ENCODE data around the gene RGL3.
A peak's percentile ranks its signal among the peaks of the same experiment; 100 is the strongest.
"Not testable (repeated sequence)": the region's sequence is repeated elsewhere in the genome, so short reads cannot be mapped to it uniquely, and the experiment has no call there.

The RGL3 gene

DNA sequence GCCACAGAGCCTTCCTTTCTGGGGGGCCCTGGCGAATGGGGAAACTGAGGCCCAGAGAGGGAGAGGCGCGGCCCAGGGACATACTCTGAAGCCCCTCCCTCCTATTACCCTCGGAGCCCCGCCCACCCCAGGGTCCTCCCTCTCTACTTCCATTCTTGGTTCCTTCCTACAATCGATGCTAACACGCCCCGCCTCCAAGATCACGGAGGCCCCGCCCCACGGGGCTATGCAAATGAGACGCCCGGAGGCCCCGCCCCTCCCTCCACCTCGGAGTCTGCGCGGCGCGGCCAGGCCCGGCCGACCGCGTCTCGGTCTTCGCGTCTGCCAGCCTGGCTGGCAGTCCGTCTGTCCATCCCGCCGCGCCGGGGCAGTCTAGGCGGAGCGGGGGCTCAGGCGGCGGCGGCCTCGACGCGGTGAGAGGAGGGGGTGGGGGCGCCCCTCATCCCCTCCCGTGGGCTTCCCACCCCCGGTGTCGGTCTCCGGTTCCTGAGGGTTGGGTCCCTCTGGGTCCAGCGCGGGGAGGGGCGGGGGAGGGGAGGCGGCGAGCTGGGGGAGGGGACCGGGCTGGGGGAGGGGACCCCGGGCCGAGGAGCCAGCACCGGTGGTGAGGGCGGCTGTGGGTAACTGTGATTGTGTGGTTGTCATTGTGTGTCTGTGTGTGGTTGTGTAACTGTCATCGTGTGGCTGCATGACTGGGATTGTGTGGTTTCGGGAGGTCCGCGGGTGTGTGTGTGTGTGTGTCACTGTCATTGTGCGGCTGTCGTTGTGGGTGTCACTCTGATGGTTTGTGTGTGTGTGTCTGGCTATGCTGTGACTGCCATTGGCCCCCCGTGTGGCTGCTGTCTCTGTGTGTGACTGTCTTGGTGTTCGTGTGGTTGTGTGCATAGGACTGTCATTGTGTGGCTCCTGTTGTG is 63.7 kb downstream of the RGL3 start, which contains the start of gene PLPPR2:
TSS of gene PLPPR2 (plus strand) at position 273 of the 914 bp plus-strand sequence. CDS start 2,242 bp downstream, outside the sequence.
- TF ChIP-seq, protein P1, sequence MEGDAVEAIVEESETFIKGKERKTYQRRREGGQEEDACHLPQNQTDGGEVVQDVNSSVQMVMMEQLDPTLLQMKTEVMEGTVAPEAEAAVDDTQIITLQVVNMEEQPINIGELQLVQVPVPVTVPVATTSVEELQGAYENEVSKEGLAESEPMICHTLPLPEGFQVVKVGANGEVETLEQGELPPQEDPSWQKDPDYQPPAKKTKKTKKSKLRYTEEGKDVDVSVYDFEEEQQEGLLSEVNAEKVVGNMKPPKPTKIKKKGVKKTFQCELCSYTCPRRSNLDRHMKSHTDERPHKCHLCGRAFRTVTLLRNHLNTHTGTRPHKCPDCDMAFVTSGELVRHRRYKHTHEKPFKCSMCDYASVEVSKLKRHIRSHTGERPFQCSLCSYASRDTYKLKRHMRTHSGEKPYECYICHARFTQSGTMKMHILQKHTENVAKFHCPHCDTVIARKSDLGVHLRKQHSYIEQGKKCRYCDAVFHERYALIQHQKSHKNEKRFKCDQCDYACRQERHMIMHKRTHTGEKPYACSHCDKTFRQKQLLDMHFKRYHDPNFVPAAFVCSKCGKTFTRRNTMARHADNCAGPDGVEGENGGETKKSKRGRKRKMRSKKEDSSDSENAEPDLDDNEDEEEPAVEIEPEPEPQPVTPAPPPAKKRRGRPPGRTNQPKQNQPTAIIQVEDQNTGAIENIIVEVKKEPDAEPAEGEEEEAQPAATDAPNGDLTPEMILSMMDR (IDR thresholded peaks at IDR 0.05; ENCODE audit: low read length, missing control alignments): no peak
- peak; percentile 86 for DNase-seq (ENCODE audit: low read depth)
- peak within 1 kb of the TSS; percentile 81 for H3K4me3 ChIP-seq (replicated peaks; ENCODE audit: low read depth, low read length)

DNA sequence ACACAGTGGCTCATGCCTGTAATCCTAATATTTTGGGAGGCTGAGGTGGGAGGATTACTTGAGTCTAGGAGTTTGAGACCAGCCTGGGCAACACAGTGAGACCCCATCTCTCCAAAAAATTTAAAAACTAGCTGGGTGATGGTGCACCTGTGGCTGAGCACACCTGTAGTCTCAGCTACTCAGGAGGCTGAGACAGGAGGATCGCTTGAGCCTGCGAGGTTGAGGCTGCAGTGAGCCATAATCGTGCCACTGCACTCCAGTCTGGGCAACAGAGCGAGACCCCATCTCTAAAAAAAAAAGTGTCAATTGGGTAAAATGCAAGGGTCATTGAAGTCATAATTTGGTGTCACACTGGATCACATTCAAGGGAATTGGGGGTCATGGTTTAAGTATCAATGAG is 65.0 kb downstream of the RGL3 start:
- DNase-seq (ENCODE audit: low read depth); H3K4me3 ChIP-seq (replicated peaks; ENCODE audit: low read depth, low read length): not testable (repeated sequence)

DNA sequence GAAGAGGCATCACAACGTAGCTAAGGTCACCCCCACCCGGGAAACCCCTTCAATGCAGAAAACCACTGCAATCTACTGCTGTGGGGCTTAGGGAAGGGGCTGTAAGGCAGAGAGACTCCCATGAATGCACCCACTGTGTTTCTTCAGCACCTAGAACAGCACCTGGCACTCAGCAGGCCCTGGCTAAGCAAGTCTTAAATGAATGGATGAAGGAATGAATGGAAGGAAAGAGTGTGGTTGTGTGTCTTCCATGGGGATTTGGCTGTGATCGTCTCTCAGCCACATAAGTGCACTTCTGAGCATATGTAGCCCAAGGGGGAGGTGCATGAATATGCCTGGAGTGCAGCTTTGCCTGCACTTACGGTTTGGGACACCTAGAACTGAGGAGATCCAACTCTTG is 69.9 kb downstream of the RGL3 start:
- H3K4me3 ChIP-seq (replicated peaks; ENCODE audit: low read depth, low read length): no peak overlapping the region
- no peak for DNase-seq (ENCODE audit: low read depth)
- TF ChIP-seq, protein P1 (IDR thresholded peaks at IDR 0.05; ENCODE audit: low read length, missing control alignments): no peak

DNA sequence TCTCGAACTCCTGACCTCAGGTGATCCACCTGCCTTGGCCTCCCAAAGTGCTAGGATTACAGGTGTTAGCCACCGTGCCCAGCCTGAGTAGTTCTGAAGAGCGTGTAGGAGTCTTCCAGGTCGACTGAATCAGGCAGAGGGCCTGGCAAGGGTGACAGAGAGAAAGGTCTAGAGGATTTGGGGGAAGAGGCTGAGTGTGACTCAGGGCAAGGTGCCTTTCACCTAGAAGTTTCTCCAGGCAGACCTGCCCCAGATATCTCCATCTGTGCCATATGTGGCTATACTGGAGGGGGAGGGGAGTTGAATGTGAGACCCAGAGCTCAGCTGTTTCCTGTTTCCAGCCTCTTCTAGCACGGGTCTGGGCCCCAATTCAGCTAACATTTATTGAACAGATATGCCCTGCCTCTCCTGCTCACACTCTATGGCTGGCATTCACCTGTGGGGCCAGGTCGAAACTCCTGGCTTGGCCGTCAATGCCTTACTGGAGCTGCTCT is 71.5 kb downstream of the RGL3 start:
- no peak for DNase-seq (ENCODE audit: low read depth)
- H3K4me3 ChIP-seq (replicated peaks; ENCODE audit: low read depth, low read length): no peak overlapping the region
- TF ChIP-seq, protein P1 (IDR thresholded peaks at IDR 0.05; ENCODE audit: low read length, missing control alignments): no peak

DNA sequence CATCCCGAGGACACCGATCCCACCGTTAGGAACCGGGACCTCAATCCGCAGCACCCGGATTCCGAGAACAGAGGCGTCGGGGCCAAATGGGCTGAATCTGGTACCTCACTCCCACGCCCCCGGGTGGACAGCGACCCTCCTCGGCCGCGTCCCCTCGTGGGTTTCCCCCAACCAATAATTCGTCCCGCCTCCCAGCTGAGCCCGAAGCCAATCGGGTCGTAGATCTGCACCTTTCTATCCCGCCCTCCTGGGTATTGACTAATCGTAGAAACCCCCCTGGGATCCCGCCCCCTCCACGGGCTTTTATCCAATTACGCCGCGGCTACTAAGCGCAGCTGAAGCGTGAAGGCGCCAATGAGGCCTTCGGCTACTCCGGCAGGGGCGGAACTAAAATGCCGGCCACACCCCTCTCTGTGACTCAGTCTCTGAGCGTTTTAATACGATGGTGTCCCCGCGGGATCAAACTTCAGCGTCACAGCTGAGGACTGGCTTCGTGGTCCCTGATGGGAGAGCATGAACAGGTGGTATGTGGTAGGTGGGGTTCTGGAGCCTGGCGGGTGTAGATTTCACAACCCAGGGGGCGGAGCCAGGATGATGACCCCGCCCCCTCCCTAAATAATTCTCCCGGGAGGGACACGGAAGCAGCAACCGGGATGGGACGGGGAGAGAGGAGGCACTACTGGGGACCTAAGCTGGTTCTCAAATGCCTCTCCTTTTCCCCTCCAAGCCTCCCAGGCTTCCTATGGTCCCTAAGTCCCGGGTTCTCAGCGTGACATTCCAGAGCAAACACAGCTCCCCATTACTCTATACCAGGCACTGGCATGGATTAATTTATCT is 72.8 kb downstream of the RGL3 start, which contains the start of the genes CCDC159 and TMEM205:
TSS of gene CCDC159 (plus strand) at position 416 of the 837 bp plus-strand sequence. CDS start at position 504, 88 bp downstream.
TSS of gene TMEM205 (minus strand) at position 165 of the 837 bp plus-strand sequence. CDS start 649 bp downstream, outside the sequence.
- DNase-seq (ENCODE audit: low read depth): peak; percentile 99
- peak within 1 kb of the TSS; percentile 85 for H3K4me3 ChIP-seq (replicated peaks; ENCODE audit: low read depth, low read length)
- TF ChIP-seq, protein P1 (IDR thresholded peaks at IDR 0.05; ENCODE audit: low read length, missing control alignments): no peak

DNA sequence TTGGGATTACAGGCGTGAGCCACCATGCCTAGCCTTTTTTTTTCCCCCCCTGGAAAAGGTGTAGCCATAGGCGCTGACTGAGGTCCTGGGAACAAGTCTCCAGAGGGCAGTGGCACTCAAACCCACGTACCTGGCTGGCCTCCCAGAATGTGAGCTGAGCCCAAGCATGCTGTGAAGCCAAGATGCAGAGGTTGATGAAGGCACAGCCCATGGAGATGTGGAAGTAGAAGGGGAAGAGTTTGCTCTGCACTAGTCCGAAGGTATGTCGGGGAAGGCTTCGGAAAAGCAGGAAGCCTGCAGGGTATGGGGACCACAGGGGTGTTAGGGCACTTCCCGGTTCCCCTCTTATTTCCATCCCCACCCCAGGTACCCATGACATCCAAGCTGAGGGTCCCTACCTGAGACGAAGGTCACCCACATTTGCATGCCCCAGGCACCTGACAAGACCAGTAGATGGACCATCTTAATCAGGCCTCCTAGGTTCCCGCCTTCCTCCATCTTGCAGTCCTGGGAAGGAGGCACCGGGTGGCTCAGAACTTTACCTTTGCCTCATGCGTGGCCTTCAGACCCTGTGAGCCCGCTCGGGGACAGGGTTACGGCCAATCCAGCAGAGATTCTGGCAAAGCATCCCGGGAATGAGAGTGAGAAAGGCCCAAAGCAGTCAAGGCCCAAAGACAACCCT is 73.9 kb downstream of the RGL3 start:
- peak overlapping the region; percentile 85 for H3K4me3 ChIP-seq (replicated peaks; ENCODE audit: low read depth, low read length)
- no peak for DNase-seq (ENCODE audit: low read depth)
- TF ChIP-seq, protein P1 (IDR thresholded peaks at IDR 0.05; ENCODE audit: low read length, missing control alignments): no peak

All from fibroblast of pulmonary artery (primary cell).